GM12892 (cell line): ENCODE results near the gene UXT.

Source experiments
- POLR2A ChIP-seq: IDR thresholded peaks from 2 replicates; pipeline ENCODE4 v1.6.1; 2011; ENCODE audit warnings: low read depth, low read length, control low read depth
- POLR2AphosphoS5 ChIP-seq: IDR thresholded peaks from 2 replicates; pipeline ENCODE4 v1.6.1; 2011; ENCODE audit warnings: low read depth, low read length, control low read depth
- TAF1 ChIP-seq: IDR thresholded peaks from 2 replicates; pipeline ENCODE4 v1.6.1; 2011; ENCODE audit warnings: low read depth, mild to moderate bottlenecking, control low read depth, low read length, borderline replicate concordance

DNA sequence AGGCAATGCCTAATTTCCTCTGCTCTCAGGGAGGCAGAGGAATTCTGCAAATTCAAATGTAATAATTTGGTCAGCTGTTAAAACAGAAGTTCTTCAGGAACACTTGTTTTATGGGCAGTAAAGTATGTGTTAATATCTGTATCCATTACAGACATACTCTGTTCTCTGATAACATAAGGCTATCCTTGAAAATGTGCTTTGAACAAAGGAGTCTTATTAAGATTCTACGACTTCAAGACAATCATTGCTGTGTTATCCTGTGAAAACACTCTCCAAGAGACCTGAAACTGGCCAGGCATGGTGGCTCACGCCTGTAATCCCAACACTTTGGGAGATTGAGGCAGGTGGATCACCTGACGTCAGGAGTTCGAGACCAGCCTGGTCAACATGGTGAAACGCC, 27.3 kb downstream of the UXT start:
- TF ChIP-seq POLR2A (no peak), POLR2AphosphoS5 (no peak), TAF1 (no peak)
